Measurements from ENCODE around the gene NCAPG2. TPM values are rescaled to one million over a fixed set of nuclear protein-coding genes. Genes with fewer than 3 reads are reported as not detected.
A peak's percentile ranks its signal among the peaks of the same experiment; 100 is the strongest.
"Not testable (repeated sequence)": the region's sequence is repeated elsewhere in the genome, so short reads cannot be mapped to it uniquely, and the experiment has no call there.

The NCAPG2 gene
- total RNA-seq, 2 experiments from 2014 or later: 104 to 108 TPM

DNA sequence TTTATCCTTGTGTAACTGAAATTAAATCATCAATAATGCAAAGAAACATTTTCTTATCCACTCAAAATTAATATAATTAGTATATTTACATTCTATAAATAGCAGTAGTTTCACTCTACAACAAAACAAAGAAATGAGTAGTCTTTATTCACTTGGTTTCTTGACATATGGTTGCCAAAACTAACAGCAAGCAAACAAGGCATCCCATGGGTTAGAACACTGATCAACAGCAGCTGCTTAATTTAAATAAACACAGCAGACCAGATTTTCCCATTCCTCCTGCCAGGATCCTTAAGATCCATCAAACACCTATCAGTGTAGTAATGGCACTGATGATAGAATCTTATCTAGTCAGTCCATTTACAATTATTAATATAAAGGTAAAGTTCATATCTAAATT is 22.1 kb downstream of the NCAPG2 start:
- H3K27ac Mint-ChIP-seq: no peak overlapping the region
- DNase-seq: no peak
- peaks cover 8% of the 10 kb centered on the region for H3K4me1 Mint-ChIP-seq
- H3K4me3 Mint-ChIP-seq: no peak overlapping the region
- no peaks in the 10 kb centered on the region for H3K27me3 Mint-ChIP-seq
- peaks cover 32% of the 10 kb centered on the region for H3K36me3 Mint-ChIP-seq
- H3K9me3 Mint-ChIP-seq: no peaks in the 10 kb centered on the region

DNA sequence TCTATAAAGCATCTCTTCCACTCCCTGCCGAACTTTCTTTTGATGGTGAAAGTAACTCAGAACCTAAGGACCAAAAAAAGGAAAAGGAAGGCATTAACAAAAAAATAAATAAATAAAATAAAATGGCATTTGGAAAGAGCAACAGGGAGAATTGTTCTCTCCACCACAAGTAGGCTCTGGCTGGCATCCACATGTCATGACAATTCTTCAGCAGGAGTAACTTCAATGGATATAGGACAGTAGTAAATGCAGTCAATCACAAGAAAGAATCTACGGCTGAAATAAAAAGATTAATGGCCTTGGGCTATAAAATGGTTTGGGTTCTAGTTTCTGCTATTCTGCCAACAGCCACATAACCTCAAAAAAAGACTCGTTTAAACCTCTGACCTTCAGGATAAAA is 23.9 kb downstream of the NCAPG2 start:
- H3K27ac Mint-ChIP-seq: no peak overlapping the region
- no peaks in the 10 kb centered on the region for H3K9me3 Mint-ChIP-seq
- peaks cover 43% of the 10 kb centered on the region for H3K36me3 Mint-ChIP-seq
- peaks cover 8% of the 10 kb centered on the region for H3K4me1 Mint-ChIP-seq
- no peaks in the 10 kb centered on the region for H3K27me3 Mint-ChIP-seq
- H3K4me3 Mint-ChIP-seq: no peak overlapping the region
- no peak for DNase-seq

DNA sequence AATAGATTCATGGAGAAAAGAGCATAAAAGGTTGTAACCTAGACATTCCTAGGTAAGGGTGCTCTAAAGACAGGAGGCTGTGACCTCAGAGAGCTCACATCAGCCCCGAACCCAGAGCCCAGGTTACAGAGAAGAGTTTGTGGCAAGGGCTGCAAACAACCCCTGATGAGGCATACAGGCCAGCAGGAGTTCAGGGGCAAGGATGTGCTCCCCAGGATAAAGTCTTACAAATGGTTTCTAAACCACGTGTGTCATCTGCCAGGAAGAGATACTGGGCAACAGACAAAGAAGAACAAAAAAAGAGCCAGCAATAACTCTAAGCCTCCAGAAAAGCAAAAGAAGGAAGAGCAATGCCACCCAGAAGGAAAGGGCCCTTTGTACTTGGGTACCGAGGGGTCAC is 27.7 kb downstream of the NCAPG2 start:
- Mint-ChIP-seq H3K4me1 (peaks cover 8% of the 10 kb centered on the region), H3K27ac (no peak overlapping the region), H3K27me3 (no peaks in the 10 kb centered on the region), H3K9me3 (no peaks in the 10 kb centered on the region), H3K4me3 (no peak overlapping the region), H3K36me3 (peaks cover 53% of the 10 kb centered on the region)
- no peak for DNase-seq

DNA sequence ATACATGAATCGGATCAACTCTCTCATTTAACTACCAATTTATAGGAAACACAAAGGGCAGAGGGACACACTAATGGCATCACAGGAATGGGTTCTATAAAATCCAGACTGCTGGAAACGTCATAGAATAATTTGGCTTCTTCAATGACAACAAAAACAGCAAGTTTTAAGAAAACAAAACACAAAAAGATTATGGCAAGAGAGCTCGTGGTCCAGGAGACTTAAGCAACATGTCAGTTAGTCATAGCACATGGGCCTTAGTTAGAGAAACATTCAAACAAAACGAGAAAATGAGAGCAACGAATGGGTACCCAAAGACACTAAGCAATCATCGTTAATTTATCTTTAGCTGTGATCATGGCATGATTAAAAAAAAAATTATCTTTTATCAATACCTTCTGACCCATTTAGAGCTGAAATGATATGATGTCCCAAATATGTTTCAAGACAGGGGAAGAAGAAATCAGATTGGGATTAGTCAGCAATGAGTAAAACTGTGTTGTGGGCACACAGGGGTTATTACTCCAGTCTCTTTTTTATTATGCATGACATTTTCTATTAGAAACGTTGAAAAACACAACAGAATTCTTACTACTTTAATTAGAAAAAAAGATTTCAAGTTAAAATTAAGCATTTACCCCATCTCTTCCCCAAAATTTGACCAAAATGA is 28.3 kb downstream of the NCAPG2 start:
- H3K4me1 Mint-ChIP-seq: peaks cover 7% of the 10 kb centered on the region
- H3K36me3 Mint-ChIP-seq: peaks cover 57% of the 10 kb centered on the region

DNA sequence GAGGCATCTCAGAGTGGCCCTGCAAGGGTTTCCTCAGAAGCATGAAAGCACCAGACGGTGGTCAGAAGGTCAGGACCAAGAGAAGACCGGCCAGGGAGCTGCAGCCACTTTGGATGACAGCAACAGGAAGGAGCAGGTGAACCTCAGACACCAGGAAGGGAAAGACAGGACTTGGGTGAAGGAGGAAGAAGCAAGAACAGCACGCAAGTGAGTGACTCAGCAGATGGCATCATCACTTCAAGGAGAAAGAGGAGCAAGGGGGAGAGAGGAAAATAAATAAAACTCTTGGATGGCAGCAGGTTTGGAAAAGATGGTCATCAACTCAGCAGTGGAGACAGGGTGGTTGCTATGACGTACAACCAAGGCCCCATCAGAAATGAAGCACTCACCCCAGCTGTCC is 31.6 kb downstream of the NCAPG2 start:
- Mint-ChIP-seq H3K9me3 (no peaks in the 10 kb centered on the region), H3K4me3 (no peak overlapping the region), H3K4me1 (no peaks in the 10 kb centered on the region), H3K36me3 (peaks cover 57% of the 10 kb centered on the region), H3K27ac (no peak overlapping the region), H3K27me3 (no peaks in the 10 kb centered on the region)
- DNase-seq: no peak

More for the DNA sequence above, 28.3 kb downstream of the NCAPG2 start:
- Mint-ChIP-seq H3K4me3 (no peak overlapping the region), H3K9me3 (no peaks in the 10 kb centered on the region), H3K27me3 (no peaks in the 10 kb centered on the region), H3K27ac (no peak overlapping the region)
- DNase-seq: no peak

DNA sequence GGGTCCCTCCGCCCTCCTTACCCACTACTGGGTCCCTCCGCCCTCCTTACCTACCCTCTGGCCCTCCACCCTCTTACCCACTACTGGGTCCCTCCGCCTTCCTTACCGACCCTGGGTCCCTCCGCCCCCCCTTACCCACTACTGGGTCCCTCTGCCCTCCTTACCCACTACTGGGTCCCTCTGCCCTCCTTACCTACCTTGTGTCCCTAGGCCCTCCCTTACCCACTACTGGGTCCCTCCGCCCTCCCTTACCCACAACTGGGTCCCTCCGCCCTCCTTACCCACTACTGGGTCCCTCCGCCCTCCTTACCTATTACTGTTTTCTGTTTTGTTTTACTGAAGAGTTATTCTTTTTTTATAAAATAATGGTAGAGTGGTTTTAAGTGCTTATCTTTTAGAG is 36.5 kb downstream of the NCAPG2 start:
- not testable (repeated sequence) for H3K4me3 Mint-ChIP-seq, H3K27me3 Mint-ChIP-seq, H3K27ac Mint-ChIP-seq, DNase-seq, H3K9me3 Mint-ChIP-seq, H3K4me1 Mint-ChIP-seq
- peaks cover 35% of the 10 kb centered on the region for H3K36me3 Mint-ChIP-seq

DNA sequence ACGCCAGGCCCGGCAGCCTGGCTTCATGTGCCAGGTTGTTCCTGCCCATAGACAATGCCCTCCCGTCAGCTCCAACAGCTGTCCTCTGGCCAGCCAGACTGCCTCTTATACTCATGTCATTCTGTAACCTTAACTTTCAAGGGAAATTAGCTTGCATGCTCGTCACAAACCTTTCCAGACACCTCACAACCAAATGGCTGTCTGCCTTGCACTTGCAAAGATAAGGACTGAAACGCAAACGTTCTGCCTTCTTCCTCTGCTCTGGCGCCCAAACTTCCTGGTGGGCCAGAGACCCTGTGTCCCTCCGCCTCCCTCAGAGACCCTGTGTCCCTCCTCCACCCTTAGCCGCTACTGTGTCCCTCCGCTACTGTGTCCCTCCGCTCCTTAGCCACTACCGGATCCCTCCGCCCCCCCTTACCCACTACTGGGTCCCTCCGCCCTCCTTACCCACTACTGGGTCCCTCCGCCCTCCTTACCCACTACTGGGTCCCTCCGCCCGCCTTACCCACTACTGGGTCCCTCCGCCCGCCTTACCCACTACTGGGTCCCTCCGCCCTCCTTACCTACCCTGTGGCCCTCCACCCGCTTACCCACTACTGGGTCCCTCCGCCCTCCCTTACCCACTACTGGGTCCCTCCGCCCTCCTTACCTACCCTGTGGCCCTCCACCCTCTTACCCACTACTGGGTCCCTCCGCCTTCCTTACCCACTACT is 37.5 kb downstream of the NCAPG2 start:
- DNase-seq, H3K4me1 Mint-ChIP-seq, H3K27ac Mint-ChIP-seq, H3K27me3 Mint-ChIP-seq, H3K9me3 Mint-ChIP-seq, H3K4me3 Mint-ChIP-seq: not testable (repeated sequence)
- H3K36me3 Mint-ChIP-seq: peaks cover 32% of the 10 kb centered on the region

DNA sequence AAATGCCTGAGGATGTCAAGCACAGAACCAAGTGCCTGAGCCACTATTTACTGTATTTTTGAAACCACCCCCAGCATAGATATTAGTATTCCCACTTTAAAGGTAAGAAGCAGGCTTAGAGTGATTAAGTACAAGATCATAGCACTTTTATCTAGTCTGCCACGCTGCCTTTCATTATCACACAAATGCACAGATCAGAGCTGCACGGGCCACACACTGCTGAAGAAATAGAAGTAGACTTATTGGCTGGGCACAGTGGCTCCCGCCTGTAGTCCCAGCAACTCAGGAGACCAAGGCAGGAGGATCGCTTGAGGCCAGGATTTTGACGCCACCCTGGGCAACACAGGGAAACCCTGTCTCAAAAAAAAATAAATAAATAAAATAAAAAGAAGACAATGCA is 38.2 kb downstream of the NCAPG2 start:
- no peaks in the 10 kb centered on the region for H3K4me1 Mint-ChIP-seq
- no peak overlapping the region for H3K4me3 Mint-ChIP-seq
- H3K27ac Mint-ChIP-seq: no peak overlapping the region
- H3K36me3 Mint-ChIP-seq: peaks cover 31% of the 10 kb centered on the region
- H3K27me3 Mint-ChIP-seq: no peaks in the 10 kb centered on the region
- no peaks in the 10 kb centered on the region for H3K9me3 Mint-ChIP-seq
- no peak for DNase-seq

DNA sequence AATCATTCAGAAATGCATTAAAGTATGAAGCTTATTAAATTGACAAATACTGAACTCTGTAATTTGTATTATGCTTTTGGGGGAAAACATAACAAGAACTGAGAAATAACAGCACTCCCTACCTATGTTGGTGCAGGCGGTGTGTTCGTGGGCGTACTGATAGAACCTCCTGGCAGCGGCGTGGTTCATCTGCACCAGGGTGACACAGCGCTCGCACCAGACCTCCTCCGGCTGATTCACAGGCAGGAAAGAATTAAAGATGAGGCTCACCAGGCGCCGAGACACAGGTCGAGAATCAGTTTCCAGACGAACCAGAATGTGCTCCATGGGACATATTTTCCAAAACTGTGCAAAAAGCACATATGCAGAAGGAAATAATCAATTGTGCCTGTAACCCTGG is 40.2 kb downstream of the NCAPG2 start:
- Mint-ChIP-seq H3K36me3 (peaks cover 26% of the 10 kb centered on the region), H3K27ac (no peak overlapping the region), H3K9me3 (no peaks in the 10 kb centered on the region), H3K4me3 (no peak overlapping the region), H3K4me1 (no peaks in the 10 kb centered on the region), H3K27me3 (no peaks in the 10 kb centered on the region)
- DNase-seq: no peak

DNA sequence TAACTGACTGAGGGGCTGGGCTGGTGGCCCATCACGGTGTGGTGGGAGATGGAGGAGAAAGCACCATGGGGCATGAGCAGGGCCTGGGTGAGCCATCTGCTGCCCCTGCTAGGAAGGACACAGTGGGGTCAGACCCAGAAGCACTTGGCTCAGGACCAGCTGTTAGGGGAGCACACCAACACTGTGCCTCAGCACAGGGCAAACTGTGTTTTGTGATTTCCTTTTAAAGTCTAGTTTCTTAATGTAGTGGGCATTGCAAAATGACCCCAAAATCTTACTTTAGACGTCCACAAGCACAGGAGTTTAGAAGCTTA is 41.2 kb downstream of the NCAPG2 start:
- Mint-ChIP-seq H3K4me1 (no peaks in the 10 kb centered on the region), H3K4me3 (no peak overlapping the region), H3K27ac (no peak overlapping the region), H3K9me3 (no peaks in the 10 kb centered on the region), H3K27me3 (no peaks in the 10 kb centered on the region), H3K36me3 (peaks cover 24% of the 10 kb centered on the region)
- DNase-seq: no peak

DNA sequence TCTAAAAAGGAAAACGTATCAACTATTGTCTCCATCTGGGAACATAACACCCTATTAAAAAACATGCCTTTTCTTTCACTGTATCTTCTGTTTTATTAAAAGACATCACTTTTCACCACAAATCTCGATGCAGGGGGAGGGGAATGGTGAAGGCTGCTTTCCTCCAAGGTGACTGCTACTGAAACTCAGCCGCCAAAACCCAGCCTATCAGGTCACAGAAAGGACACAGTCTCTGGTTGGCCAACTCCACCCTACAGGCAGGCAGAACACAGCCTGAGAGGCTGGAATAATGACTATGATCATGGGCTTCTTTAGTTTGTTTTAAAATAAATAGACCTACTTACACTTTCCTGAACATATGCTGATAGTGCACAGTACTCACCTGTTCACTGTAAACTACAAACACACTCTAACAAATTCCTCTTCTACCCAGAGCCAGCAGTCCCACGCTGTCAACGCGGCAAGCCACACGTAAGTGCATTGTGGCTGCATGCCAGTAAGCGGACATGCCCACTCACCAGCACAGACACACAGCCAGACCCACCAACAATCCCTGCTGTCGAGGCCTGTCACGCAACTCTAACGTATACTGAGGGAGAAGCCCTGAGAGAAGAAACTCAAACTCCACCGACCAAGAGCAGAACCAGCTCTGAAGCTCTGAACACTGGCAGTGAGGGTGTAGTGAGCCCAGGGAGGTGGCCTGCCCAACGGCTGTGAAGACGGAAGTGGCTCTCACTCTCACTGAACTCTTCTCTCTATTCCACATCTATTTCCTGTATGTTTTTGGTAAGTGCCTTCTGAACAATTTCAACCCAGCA is 41.8 kb downstream of the NCAPG2 start:
- DNase-seq: no peak
- no peak overlapping the region for H3K27ac Mint-ChIP-seq
- H3K4me3 Mint-ChIP-seq: no peak overlapping the region
- peaks cover 28% of the 10 kb centered on the region for H3K36me3 Mint-ChIP-seq
- H3K27me3 Mint-ChIP-seq: no peaks in the 10 kb centered on the region
- H3K9me3 Mint-ChIP-seq: no peaks in the 10 kb centered on the region
- no peaks in the 10 kb centered on the region for H3K4me1 Mint-ChIP-seq

DNA sequence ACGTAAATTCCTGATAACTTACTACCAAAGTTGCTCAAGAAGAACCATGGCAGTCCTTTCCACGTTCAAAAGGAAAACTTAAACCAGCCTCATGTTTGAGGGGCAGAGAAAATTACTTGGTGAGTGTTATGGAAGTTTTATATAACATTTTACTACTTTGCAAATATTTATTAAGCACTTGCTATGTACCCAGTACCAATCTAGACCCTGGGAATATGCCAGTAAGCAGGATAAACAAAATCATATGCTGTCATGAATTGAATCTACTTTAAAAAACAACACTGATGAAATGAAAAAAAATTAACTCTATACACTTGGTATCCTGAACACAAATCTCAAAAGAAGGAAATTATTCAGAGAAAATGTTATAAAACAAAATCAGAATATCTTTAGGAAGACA is 46.1 kb downstream of the NCAPG2 start:
- no peaks in the 10 kb centered on the region for H3K9me3 Mint-ChIP-seq
- H3K27me3 Mint-ChIP-seq: no peaks in the 10 kb centered on the region
- DNase-seq: no peak
- H3K4me3 Mint-ChIP-seq: no peak overlapping the region
- H3K27ac Mint-ChIP-seq: no peak overlapping the region
- H3K36me3 Mint-ChIP-seq: peaks cover 47% of the 10 kb centered on the region
- H3K4me1 Mint-ChIP-seq: peaks cover 15% of the 10 kb centered on the region

DNA sequence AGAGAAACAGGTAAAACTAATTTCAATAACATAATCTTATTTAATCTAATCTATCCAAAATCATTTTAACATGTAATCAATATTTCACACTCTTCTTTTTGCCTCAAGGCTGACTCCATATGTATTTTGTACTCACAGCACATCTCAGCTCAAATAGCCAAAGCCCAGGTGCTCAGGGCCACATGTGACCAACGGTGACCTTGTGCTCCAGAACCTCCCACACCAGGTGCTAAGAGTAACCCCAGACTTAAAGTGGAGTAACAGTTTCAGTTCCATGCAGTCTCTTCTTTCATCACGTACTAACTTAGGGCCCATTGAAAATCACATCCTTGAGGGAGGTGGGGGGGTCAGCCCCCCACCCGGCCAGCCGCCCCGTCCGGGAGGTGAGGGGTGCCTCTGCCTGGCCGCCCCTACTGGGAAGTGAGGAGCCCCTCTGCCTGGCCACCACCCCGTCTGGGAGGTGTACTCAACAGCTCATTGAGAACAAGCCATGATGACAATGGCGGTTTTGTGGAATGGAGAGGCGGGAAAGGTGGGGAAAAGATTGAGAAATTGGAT is 47.3 kb downstream of the NCAPG2 start:
- Mint-ChIP-seq H3K9me3 (no peaks in the 10 kb centered on the region), H3K4me3 (no peak overlapping the region)

DNA sequence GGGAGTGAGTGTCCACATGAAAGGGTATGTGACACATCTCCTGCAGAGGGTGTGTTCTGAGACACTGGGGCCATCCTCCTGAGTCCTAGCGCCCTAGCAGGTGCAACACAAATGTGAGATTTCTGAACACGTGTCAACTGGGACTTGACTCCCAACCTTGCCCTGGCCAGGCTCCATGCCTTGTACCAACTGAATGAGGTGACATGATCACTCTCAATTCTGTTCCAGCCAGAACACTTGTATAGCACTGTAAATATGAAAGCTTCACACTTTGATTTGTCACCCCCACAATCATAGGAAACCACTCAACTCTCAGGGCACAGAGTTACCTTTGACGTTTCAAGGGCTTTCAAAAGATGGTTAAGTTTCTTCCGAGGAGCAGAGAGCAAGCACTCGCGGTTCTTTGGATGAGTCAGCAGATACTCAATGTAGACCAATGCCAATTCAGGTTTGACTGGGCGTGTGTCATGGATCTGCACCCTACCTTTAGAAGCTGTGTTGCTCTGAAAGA is 48.6 kb downstream of the NCAPG2 start:
- H3K36me3 Mint-ChIP-seq: peaks cover 46% of the 10 kb centered on the region

More for the DNA sequence above, 47.3 kb downstream of the NCAPG2 start:
- no peaks in the 10 kb centered on the region for H3K27me3 Mint-ChIP-seq
- no peak for DNase-seq
- H3K4me1 Mint-ChIP-seq: peaks cover 15% of the 10 kb centered on the region
- peaks cover 44% of the 10 kb centered on the region for H3K36me3 Mint-ChIP-seq
- peak overlapping the region; percentile 51 for H3K27ac Mint-ChIP-seq

DNA sequence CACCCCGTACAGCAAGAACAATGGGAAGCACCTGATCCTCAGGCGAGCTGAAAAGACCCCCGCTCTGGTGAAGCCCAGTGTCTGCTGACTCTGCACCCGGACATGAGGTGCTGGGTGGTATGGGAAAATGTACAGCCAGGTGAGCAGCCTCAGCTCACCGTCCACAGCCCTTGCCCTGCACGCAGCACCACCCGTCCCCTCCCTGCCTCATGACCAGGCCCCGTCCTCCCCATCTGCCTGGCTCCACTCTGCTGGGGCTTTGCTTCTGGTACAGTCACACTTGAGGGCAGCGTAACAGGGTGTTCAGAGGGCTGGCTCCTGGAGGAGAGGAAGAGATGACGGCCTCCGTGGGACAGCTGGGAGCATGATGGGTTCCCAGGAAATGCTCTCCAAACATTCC is 49.1 kb downstream of the NCAPG2 start:
- Mint-ChIP-seq H3K4me3 (no peak overlapping the region), H3K9me3 (no peaks in the 10 kb centered on the region), H3K27ac (peak overlapping the region; percentile 72), H3K36me3 (peaks cover 45% of the 10 kb centered on the region), H3K4me1 (peaks cover 15% of the 10 kb centered on the region), H3K27me3 (no peaks in the 10 kb centered on the region)
- DNase-seq: no peak

More for the DNA sequence above, 48.6 kb downstream of the NCAPG2 start:
- H3K4me1 Mint-ChIP-seq: peaks cover 15% of the 10 kb centered on the region
- H3K27me3 Mint-ChIP-seq: no peaks in the 10 kb centered on the region
- H3K4me3 Mint-ChIP-seq: no peak overlapping the region
- no peaks in the 10 kb centered on the region for H3K9me3 Mint-ChIP-seq
- peak overlapping the region; percentile 72 for H3K27ac Mint-ChIP-seq
- DNase-seq: peak; percentile 57
